Activated CD4-positive, alpha-beta T cell treated with anti-CD3 and anti-CD28 coated beads, Interleukin-2, amount 50 U/mL, for 16 hours (primary cell): ENCODE measurements around the gene CABP1.
A peak's percentile ranks its signal among the peaks of the same experiment; 100 is the strongest.

Source experiments
- DNase-seq: peaks from one replicate; pipeline ENCODE4 v3.0.0-alpha.2; 2020

The CABP1 gene

DNA sequence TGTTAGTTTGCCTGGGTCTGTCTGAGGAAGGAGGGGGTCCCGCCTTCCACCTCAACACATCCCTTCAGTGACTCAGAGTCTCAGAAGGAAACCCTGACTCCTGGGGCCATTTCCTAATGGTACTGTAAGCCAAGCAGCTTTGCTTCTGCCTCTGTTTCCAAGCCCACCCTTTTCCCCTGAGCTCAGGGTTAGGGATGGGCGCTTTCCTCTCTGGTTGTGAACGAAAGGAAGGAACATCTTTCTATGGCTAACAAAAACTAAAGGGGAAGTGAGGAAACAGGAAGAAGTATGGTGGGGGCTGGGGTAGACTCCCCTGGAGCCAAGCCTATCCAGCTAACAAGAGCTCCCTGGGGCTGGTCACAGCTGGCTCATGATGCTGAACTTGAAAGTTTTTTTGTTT, 58.2 kb downstream of the CABP1 start:
- no peak for DNase-seq

DNA sequence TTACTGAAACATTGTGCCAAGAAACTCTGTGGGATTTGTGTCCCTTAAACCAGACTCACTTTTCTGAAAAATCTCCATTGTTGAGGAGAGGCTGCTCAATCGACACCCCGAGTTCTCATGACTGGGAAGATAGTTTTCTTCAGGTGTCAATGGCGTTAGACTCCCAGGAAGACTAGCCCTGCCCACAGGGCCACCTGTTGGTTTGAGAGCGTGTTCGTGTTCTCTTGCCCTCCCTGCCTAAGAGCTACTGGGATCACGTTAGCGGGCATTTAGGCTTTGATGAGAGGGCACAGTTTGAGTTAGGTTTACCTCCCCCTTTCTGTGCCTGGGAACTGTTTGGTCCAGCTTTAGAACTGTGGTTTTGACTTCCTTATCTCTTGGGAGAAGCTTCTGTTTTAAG, 59.1 kb downstream of the CABP1 start:
- no peak for DNase-seq

GRCh38 chr12:120700886-120701285, 60.5 kb downstream of the CABP1 start:
- DNase-seq = no peak

GRCh38 chr12:120702637-120703036, 62.2 kb downstream of the CABP1 start:
- no peak for DNase-seq

GRCh38 chr12:120703311-120703942, 63.0 kb downstream of the CABP1 start:
- no peak for DNase-seq

DNA sequence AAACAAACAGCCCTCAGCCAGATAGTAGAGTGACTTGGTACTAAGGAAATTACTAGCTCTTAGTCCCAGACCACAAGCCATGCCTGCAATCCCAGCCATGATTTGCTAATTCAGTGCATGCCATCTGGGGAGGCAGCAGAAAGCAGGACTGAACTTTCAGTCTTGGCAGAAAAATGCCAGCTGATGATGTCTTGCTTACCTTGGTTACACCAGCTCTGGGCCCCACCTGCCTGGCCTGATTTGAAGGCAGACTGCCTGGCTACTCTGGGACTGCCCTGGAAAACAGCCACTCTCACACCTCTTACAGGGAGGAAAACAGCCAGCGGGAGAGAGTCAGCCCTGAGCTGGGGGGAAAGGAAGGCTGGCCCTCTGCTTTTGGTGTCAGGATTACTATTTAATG, 65.2 kb downstream of the CABP1 start:
- no peak for DNase-seq

GRCh38 chr12:120706029-120706428, 65.6 kb downstream of the CABP1 start:
- DNase-seq = no peak

DNA sequence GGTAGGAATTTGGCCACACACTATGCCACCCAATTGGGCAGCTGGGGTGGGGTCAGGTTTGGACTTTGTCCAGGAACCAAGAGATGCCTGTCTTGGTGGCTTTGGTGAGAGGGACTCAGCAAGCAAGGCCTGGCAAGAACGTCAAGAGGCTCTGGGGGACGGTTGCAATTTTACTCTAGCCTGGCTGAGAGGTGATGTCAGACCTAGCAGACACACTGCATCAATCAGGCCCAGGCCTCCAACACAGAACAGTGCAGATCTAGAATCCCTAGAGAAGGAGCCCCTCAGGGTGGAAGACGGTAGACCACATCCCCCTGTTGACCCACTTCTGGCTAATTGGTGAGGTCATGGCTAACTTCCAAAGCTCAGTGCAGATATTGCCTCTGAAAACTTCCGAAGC, 68.2 kb downstream of the CABP1 start:
- DNase-seq = no peak

DNA sequence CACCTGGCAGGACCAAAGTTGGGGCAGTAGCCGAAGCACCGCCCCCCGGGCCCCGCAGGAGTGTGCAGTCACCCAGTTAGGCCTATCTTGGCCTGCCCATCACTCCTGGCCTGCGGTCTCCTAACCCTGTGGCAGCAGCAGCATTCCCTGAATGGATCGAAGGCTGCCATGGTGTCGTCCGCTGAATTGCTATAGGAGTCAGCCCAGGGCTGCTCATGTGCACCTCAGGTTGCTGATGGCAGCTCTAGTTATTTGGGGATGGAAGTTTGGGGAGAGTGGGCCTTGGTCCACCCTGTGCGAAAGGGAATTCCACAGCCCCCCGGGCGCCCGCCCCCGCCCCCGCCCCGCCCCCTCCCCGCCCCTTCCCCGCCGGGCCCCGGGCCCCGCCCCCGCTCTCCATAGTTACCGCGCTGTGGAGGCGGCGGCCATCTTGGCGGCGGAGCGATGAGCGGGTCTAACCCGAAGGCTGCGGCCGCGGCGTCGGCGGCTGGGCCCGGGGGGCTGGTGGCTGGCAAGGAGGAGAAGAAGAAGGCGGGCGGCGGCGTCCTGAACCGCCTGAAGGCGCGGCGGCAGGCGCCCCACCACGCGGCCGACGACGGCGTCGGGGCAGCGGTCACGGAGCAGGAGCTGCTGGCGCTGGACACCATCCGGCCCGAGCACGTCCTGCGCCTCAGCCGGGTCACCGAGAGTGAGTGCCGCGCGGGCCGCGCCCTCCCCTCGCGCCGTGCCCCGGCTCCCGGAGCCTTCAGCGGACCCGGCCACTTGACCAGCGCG, 69.8 kb downstream of the CABP1 start, which contains the start of gene UNC119B:
TSS of gene UNC119B (plus strand) at position 428 of the 774 bp plus-strand sequence. CDS start at position 445, 17 bp downstream.
- DNase-seq = peak; percentile 69

DNA sequence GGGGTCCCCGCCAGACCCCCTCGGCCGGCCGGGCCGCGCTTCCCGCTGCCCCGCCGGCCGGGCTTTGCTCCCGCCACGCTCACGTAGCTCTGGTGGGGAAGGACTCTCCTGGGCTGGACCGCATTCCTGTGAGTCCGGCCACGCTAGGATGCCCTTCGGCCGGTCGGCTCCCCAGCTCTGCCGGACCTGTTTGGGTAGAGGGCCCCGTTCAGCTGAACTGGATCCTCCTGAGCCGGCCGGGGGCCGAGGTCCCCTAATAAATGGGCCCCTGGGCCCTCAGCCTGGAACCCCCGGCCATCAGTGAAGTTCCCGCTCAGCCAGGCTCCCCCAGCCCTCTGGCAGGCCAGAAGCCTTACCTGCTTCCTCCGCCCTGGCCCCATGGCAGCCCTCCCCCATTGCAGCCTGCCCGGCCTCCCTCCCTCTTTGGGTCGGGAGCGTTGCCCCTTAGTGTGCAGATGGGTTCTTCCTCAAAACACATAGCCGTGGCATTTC, 70.4 kb downstream of the CABP1 start:
- DNase-seq = peak; percentile 35

DNA sequence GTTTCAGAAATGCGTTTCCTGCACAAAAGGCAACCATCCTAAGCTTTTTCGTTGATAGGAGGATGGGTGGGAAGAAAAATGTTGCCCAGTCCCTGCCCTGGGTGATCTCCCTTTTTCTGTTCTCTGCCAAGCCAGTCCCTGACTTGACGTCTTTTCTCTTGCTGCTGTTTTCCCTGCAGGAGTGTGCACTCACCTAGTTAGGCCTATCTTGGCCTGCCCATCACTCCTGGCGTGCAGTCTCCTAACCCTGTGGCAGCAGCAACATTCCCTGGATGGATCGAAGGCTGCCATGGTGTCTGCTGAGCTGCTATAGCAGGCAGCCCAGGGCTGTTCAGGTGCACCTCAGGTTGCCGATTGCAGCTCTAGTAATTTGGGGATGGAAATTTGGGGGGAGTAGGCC, 71.0 kb downstream of the CABP1 start:
- no peak for DNase-seq

- DNase-seq = no peak
Measured at GRCh38 chr12:120712610-120713009, 72.2 kb downstream of the CABP1 start.

DNA sequence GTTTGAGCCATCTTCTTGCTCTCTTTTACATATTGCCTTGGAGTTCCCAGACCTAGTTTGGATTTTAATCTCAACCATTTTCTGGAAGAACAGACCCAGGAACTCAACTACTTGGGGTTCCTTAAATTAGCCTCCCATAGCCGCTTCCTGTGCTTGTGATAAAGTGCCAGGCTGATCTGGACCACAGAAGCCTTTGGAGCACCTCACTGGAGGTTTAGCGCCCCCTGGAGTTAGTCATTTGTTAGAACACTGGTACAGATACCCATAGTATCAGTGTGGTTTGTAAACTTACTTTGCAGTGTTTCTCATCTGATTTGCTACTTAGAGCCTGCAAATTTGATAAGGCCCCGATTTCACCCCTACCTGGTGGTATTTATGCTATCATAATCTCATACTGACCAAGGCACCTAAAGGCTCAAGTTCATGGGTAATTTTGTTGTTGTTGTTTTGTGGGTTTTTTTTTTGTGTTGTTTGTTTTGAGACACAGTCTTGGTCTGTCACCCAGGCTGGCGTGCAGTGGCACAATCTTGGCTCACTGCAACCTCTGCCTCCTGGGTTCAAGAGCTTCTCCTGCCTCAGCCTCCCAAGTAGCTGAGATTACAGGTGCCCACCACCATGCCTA, 73.5 kb downstream of the CABP1 start:
- peak; percentile 89 for DNase-seq
